HEK293 (cell line): ENCODE measurements around the gene ARR3.

Experiments
- CTCF ChIA-PET: fragments of 350-600 bp; formaldehyde crosslinking; extraction: SDS; loops from one replicate; lab custom pipeline; 2021; ENCODE audit warnings: antibody characterized with exemption; lab: Yijun Ruan, JAX
- POLR2A ChIA-PET: fragments of 300-600 bp; formaldehyde crosslinking; extraction: SDS; loops from one replicate; lab custom pipeline; 2020; ENCODE audit warnings: antibody characterized with exemption, inconsistent platforms; lab: Yijun Ruan, JAX
- H3K27ac ChIP-seq: fragments of 200-500 bp; sonication (Bioruptor generic); 2 replicates; pipeline ENCODE4 v1.5.1; 2014; ENCODE audit warnings: low read depth, low read length, control low read depth, inconsistent platforms; ENCODE audit errors: extremely low read depth
- H3K36me3 ChIP-seq, 2 experiments: fragments of 200-500 bp in 1 of 2; sonication (Bioruptor generic) in 1 of 2; 1 replicate in 1 of 2; 2 replicates in 1 of 2; pipeline ENCODE4 v1.5.1; 2014 to 2017; ENCODE audit warnings: inconsistent platforms in 2 of 2, low read length in 2 of 2; ENCODE audit not compliant: control insufficient read depth in 2 of 2, insufficient read depth in 1 of 2
- H3K4me1 ChIP-seq: fragments of 200-500 bp; sonication (Bioruptor generic); 2 replicates; pipeline ENCODE4 v1.5.1; 2014; ENCODE audit warnings: mild to moderate bottlenecking, low read length, inconsistent platforms; ENCODE audit not compliant: control insufficient read depth, insufficient read depth
- H3K4me3 ChIP-seq: 2 replicates; pipeline ENCODE4 v1.5.1; 2011; ENCODE audit warnings: low read depth, mild to moderate bottlenecking, control low read depth, low read length, moderate library complexity
- H3K9me3 ChIP-seq: fragments of 200-500 bp; sonication (Bioruptor generic); 2 replicates; pipeline ENCODE4 v1.5.1; 2014; ENCODE audit warnings: low read depth, low read length, inconsistent platforms; ENCODE audit not compliant: control insufficient read depth, insufficient read depth
- AEBP2 ChIP-seq: fragments of 450-650 bp; formaldehyde crosslinking; IDR thresholded peaks from 2 replicates; pipeline ENCODE4 v1.5.1; 2016; ENCODE audit warnings: missing biosample characterization, missing genetic modification characterization, borderline replicate concordance
- GLIS1 ChIP-seq: fragments of 450-650 bp; formaldehyde crosslinking; IDR thresholded peaks from 2 replicates; pipeline ENCODE4 v1.5.1; 2016; ENCODE audit warnings: missing biosample characterization, missing genetic modification characterization
- HOXA7 ChIP-seq: sonication (generic); formaldehyde crosslinking; IDR thresholded peaks from 2 replicates; pipeline ENCODE4 v1.8.1; 2022; ENCODE audit warnings: missing genetic modification reagents, borderline replicate concordance
- KLF1 ChIP-seq: fragments of 450-650 bp; formaldehyde crosslinking; IDR thresholded peaks from 2 replicates; pipeline ENCODE4 v1.5.1; 2016; ENCODE audit warnings: missing biosample characterization, missing genetic modification characterization
- MEIS1 ChIP-seq: sonication (generic); formaldehyde crosslinking; IDR thresholded peaks from 2 replicates; pipeline ENCODE4 v1.8.1; 2022; ENCODE audit warnings: missing genetic modification reagents, mild to moderate bottlenecking, borderline replicate concordance
- YY1 ChIP-seq: fragments of 450-650 bp; formaldehyde crosslinking; IDR thresholded peaks from 2 replicates; pipeline ENCODE4 v1.5.1; 2018; ENCODE audit warnings: missing biosample characterization, missing genetic modification characterization
- YY2 ChIP-seq: fragments of 450-650 bp; formaldehyde crosslinking; IDR thresholded peaks from 2 replicates; pipeline ENCODE4 v1.5.1; 2016; ENCODE audit warnings: missing biosample characterization, missing genetic modification characterization
- ZBTB48 ChIP-seq: fragments of 450-650 bp; formaldehyde crosslinking; IDR thresholded peaks from 2 replicates; pipeline ENCODE4 v1.5.1; 2016; ENCODE audit warnings: missing biosample characterization, missing genetic modification characterization
- ZNF23 ChIP-seq: fragments of 450-650 bp; formaldehyde crosslinking; IDR thresholded peaks from 2 replicates; pipeline ENCODE4 v1.5.1; 2016; ENCODE audit warnings: missing biosample characterization, missing genetic modification characterization, borderline replicate concordance
- ZNF248 ChIP-seq: fragments of 450-650 bp; formaldehyde crosslinking; IDR thresholded peaks from 2 replicates; pipeline ENCODE4 v1.5.1; 2017; ENCODE audit warnings: missing biosample characterization, missing genetic modification characterization
- ZNF341 ChIP-seq: fragments of 450-650 bp; formaldehyde crosslinking; IDR thresholded peaks from 2 replicates; pipeline ENCODE4; 2016; ENCODE audit warnings: low read depth, missing biosample characterization, missing genetic modification characterization
- ZNF501 ChIP-seq: fragments of 450-650 bp; formaldehyde crosslinking; IDR thresholded peaks from 2 replicates; pipeline ENCODE4 v1.5.1; 2016; ENCODE audit warnings: missing biosample characterization, missing genetic modification characterization
- ZNF654 ChIP-seq: fragments of 450-650 bp; formaldehyde crosslinking; IDR thresholded peaks from 2 replicates; pipeline ENCODE4 v1.5.1; 2016; ENCODE audit warnings: low read depth, missing biosample characterization, missing genetic modification characterization
- ZNF677 ChIP-seq: fragments of 450-650 bp; IDR thresholded peaks from 2 replicates; pipeline ENCODE4 v1.5.0; 2018; ENCODE audit warnings: missing biosample characterization, mild to moderate bottlenecking, missing genetic modification characterization, moderate library complexity
- ZNF76 ChIP-seq: fragments of 450-650 bp; formaldehyde crosslinking; IDR thresholded peaks from 2 replicates; pipeline ENCODE4; 2016; ENCODE audit warnings: low read depth, missing biosample characterization, missing genetic modification characterization, borderline replicate concordance
- TF ChIP-seq, protein P1 (sequence below): fragments of 450-650 bp; formaldehyde crosslinking; IDR thresholded peaks from 2 replicates; pipeline ENCODE4 v1.5.1; 2016; ENCODE audit warnings: missing biosample characterization, missing genetic modification characterization
- TF ChIP-seq, protein P2 (sequence below): fragments of 450-650 bp; formaldehyde crosslinking; IDR thresholded peaks from 2 replicates; pipeline ENCODE4 v1.5.1; 2016; ENCODE audit warnings: missing biosample characterization, missing genetic modification characterization, low read depth
- TF ChIP-seq, protein P3 (sequence below): fragments of 450-650 bp; formaldehyde crosslinking; IDR thresholded peaks from 2 replicates; pipeline ENCODE4 v1.5.1; 2016; ENCODE audit warnings: missing biosample characterization, missing genetic modification characterization
- TF ChIP-seq, protein P4 (sequence below): fragments of 450-650 bp; formaldehyde crosslinking; conservative IDR thresholded peaks from 2 replicates; pipeline ENCODE4 v1.5.1; 2016; ENCODE audit warnings: low read depth, missing biosample characterization, missing genetic modification characterization
- TF ChIP-seq, protein P5 (sequence below): fragments of 450-650 bp; formaldehyde crosslinking; IDR thresholded peaks from 2 replicates; pipeline ENCODE4 v1.5.0; 2017; ENCODE audit warnings: missing biosample characterization, missing genetic modification characterization, borderline replicate concordance

The ARR3 gene

DNA sequence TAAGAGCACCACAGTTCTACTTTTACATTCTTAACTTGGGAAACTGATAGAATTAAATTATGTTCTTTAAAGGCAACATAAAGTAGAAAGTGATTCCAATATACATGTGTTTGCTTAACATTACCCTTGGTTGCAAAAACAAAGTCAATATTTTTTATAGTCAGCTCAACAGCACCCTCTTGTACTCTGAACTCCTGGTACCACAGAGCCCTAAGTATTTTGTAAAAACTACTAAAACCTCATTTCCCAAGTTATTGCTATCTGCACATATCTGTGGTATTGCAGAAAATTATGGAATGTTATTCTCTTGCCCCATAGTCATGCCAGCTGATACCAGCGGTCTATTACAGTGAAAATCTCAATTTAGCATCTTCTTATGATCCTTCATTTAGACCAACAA is 24.7 kb downstream of the ARR3 start:
- ChIA-PET POLR2A (no interaction called here), CTCF (interaction anchor here (0.7 to 1.1 kb wide), 2 partner anchors 259 to 262 kb away, joined by 3 read pairs; no protein-coding TSS in a partner anchor)
- Histone ChIP-seq H3K36me3 (peaks cover 37 to 45% of the 10 kb centered on the region in 2 experiments), H3K4me1 (peaks cover 7% of the 10 kb centered on the region; the same call in 1 of the 2 replicates), H3K27ac (no peak overlapping the region), H3K9me3 (no peaks in the 10 kb centered on the region; the same call in 1 of the 2 replicates), H3K4me3 (no peak overlapping the region)
- TF ChIP-seq ZNF248 (tag by site-specific recombination) (no peak), ZNF501 (tag by site-specific recombination) (no peak), ZNF341 (tag by site-specific recombination) (no peak), MEIS1 (CRISPR knock-in tag) (no peak), ZNF76 (tag by site-specific recombination) (no peak), YY2 (tag by site-specific recombination) (no peak), AEBP2 (tag by site-specific recombination) (no peak), HOXA7 (CRISPR knock-in tag) (no peak), YY1 (tag by site-specific recombination) (no peak), ZNF677 (tag by site-specific recombination) (no peak), KLF1 (tag by site-specific recombination) (no peak), ZBTB48 (no peak), ZNF654 (tag by site-specific recombination) (no peak), GLIS1 (no peak), ZNF23 (tag by site-specific recombination) (no peak)
- TF ChIP-seq, protein P1, sequence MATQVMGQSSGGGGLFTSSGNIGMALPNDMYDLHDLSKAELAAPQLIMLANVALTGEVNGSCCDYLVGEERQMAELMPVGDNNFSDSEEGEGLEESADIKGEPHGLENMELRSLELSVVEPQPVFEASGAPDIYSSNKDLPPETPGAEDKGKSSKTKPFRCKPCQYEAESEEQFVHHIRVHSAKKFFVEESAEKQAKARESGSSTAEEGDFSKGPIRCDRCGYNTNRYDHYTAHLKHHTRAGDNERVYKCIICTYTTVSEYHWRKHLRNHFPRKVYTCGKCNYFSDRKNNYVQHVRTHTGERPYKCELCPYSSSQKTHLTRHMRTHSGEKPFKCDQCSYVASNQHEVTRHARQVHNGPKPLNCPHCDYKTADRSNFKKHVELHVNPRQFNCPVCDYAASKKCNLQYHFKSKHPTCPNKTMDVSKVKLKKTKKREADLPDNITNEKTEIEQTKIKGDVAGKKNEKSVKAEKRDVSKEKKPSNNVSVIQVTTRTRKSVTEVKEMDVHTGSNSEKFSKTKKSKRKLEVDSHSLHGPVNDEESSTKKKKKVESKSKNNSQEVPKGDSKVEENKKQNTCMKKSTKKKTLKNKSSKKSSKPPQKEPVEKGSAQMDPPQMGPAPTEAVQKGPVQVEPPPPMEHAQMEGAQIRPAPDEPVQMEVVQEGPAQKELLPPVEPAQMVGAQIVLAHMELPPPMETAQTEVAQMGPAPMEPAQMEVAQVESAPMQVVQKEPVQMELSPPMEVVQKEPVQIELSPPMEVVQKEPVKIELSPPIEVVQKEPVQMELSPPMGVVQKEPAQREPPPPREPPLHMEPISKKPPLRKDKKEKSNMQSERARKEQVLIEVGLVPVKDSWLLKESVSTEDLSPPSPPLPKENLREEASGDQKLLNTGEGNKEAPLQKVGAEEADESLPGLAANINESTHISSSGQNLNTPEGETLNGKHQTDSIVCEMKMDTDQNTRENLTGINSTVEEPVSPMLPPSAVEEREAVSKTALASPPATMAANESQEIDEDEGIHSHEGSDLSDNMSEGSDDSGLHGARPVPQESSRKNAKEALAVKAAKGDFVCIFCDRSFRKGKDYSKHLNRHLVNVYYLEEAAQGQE: no peak
- TF ChIP-seq, protein P2, sequence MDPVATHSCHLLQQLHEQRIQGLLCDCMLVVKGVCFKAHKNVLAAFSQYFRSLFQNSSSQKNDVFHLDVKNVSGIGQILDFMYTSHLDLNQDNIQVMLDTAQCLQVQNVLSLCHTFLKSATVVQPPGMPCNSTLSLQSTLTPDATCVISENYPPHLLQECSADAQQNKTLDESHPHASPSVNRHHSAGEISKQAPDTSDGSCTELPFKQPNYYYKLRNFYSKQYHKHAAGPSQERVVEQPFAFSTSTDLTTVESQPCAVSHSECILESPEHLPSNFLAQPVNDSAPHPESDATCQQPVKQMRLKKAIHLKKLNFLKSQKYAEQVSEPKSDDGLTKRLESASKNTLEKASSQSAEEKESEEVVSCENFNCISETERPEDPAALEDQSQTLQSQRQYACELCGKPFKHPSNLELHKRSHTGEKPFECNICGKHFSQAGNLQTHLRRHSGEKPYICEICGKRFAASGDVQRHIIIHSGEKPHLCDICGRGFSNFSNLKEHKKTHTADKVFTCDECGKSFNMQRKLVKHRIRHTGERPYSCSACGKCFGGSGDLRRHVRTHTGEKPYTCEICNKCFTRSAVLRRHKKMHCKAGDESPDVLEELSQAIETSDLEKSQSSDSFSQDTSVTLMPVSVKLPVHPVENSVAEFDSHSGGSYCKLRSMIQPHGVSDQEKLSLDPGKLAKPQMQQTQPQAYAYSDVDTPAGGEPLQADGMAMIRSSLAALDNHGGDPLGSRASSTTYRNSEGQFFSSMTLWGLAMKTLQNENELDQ: no peak
- TF ChIP-seq, protein P3, sequence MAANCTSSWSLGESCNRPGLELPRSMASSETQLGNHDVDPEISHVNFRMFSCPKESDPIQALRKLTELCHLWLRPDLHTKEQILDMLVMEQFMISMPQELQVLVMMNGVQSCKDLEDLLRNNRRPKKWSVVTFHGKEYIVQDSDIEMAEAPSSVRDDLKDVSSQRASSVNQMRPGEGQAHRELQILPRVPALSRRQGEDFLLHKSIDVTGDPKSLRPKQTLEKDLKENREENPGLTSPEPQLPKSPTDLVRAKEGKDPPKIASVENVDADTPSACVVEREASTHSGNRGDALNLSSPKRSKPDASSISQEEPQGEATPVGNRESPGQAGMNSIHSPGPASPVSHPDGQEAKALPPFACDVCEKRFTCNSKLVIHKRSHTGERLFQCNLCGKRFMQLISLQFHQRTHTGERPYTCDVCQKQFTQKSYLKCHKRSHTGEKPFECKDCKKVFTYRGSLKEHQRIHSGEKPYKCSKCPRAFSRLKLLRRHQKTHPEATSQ: no peak
- TF ChIP-seq, protein P4, sequence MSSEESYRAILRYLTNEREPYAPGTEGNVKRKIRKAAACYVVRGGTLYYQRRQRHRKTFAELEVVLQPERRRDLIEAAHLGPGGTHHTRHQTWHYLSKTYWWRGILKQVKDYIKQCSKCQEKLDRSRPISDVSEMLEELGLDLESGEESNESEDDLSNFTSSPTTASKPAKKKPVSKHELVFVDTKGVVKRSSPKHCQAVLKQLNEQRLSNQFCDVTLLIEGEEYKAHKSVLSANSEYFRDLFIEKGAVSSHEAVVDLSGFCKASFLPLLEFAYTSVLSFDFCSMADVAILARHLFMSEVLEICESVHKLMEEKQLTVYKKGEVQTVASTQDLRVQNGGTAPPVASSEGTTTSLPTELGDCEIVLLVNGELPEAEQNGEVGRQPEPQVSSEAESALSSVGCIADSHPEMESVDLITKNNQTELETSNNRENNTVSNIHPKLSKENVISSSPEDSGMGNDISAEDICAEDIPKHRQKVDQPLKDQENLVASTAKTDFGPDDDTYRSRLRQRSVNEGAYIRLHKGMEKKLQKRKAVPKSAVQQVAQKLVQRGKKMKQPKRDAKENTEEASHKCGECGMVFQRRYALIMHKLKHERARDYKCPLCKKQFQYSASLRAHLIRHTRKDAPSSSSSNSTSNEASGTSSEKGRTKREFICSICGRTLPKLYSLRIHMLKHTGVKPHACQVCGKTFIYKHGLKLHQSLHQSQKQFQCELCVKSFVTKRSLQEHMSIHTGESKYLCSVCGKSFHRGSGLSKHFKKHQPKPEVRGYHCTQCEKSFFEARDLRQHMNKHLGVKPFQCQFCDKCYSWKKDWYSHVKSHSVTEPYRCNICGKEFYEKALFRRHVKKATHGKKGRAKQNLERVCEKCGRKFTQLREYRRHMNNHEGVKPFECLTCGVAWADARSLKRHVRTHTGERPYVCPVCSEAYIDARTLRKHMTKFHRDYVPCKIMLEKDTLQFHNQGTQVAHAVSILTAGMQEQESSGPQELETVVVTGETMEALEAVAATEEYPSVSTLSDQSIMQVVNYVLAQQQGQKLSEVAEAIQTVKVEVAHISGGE (tag by site-specific recombination): no peak
- TF ChIP-seq, protein P5, sequence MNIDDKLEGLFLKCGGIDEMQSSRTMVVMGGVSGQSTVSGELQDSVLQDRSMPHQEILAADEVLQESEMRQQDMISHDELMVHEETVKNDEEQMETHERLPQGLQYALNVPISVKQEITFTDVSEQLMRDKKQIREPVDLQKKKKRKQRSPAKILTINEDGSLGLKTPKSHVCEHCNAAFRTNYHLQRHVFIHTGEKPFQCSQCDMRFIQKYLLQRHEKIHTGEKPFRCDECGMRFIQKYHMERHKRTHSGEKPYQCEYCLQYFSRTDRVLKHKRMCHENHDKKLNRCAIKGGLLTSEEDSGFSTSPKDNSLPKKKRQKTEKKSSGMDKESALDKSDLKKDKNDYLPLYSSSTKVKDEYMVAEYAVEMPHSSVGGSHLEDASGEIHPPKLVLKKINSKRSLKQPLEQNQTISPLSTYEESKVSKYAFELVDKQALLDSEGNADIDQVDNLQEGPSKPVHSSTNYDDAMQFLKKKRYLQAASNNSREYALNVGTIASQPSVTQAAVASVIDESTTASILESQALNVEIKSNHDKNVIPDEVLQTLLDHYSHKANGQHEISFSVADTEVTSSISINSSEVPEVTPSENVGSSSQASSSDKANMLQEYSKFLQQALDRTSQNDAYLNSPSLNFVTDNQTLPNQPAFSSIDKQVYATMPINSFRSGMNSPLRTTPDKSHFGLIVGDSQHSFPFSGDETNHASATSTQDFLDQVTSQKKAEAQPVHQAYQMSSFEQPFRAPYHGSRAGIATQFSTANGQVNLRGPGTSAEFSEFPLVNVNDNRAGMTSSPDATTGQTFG (tag by site-specific recombination): no peak
